Measurements from ENCODE around the gene CRACDL.

- no peak for TF ChIP-seq POLR2AphosphoS5 (IDR thresholded peaks at IDR 0.05; ENCODE audit: low read depth, low read length)
- no peak for TF ChIP-seq SIN3A (IDR thresholded peaks at IDR 0.05; ENCODE audit: borderline replicate concordance, insufficient read depth, low read length)
Observed at GRCh38 chr2:98940102-98940501, 4.1 kb upstream of the CRACDL start.
